Measurements from ENCODE around the gene PRSS8.

The PRSS8 gene

GRCh38 chr16:31088459-31089183 is 46.9 kb downstream of the PRSS8 start, which contains the start of gene PRSS53:
Gene PRSS53 (minus strand): TSS chr16:31088943. CDS start chr16:31088809, 134 bp downstream.
- no peaks in the 10 kb centered on the region for H3K36me3 ChIP-seq (ENCODE audit: low read length)
- no peak within 1 kb of the TSS for H3K4me3 ChIP-seq (ENCODE audit: insufficient read depth, low read length, poor library complexity, severe bottlenecking)
- H3K9me3 ChIP-seq (ENCODE audit: insufficient read depth, low read length): no peaks in the 10 kb centered on the region
- H3K27ac ChIP-seq (ENCODE audit: low read depth, low read length): no peak within 1 kb of the TSS
- H3K79me2 ChIP-seq (ENCODE audit: insufficient read depth, low read length): peaks cover 12% of the 10 kb centered on the region
- H2AFZ ChIP-seq (ENCODE audit: low read depth, low read length, severe bottlenecking): no peak within 1 kb of the TSS
- TF ChIP-seq CTCF (IDR thresholded peaks at IDR 0.05; ENCODE audit: insufficient read depth, low read length, poor library complexity, severe bottlenecking) (no peak), EZH2phosphoT487 (conservative IDR thresholded peaks at IDR 0.05; ENCODE audit: low read length) (no peak)
- peaks cover 2% of the 10 kb centered on the region; the same call in 1 of the 2 replicates for H4K20me1 ChIP-seq (ENCODE audit: low read depth, low read length)
- H3K9me2 ChIP-seq (replicated peaks; ENCODE audit: insufficient read depth, low read length): no peaks in the 10 kb centered on the region
- H3K27me3 ChIP-seq (ENCODE audit: low read length): no peaks in the 10 kb centered on the region
- H3K4me2 ChIP-seq (ENCODE audit: low read depth, low read length, poor library complexity, severe bottlenecking): no peak within 1 kb of the TSS
- no peak within 1 kb of the TSS for H3K9ac ChIP-seq (ENCODE audit: low read length)
- peaks cover 6% of the 10 kb centered on the region; the same call in 1 of the 2 replicates for H3F3A ChIP-seq (ENCODE audit: insufficient read depth)

GRCh38 chr16:31087971-31088370 is 47.6 kb downstream of the PRSS8 start:
- Histone ChIP-seq H3K79me2 (ENCODE audit: insufficient read depth, low read length) (peaks cover 7% of the 10 kb centered on the region), H4K20me1 (ENCODE audit: low read depth, low read length) (peaks cover 2% of the 10 kb centered on the region; the same call in 1 of the 2 replicates), H3K4me2 (ENCODE audit: low read depth, low read length, poor library complexity, severe bottlenecking) (no peak overlapping the region), H3K9ac (ENCODE audit: low read length) (no peak overlapping the region), H3K4me3 (ENCODE audit: insufficient read depth, low read length, poor library complexity, severe bottlenecking) (no peak overlapping the region), H3K9me3 (ENCODE audit: insufficient read depth, low read length) (no peaks in the 10 kb centered on the region), H3K27ac (ENCODE audit: low read depth, low read length) (no peak overlapping the region), H3F3A (ENCODE audit: insufficient read depth) (peaks cover 5% of the 10 kb centered on the region; the same call in 1 of the 2 replicates), H3K36me3 (ENCODE audit: low read length) (no peaks in the 10 kb centered on the region), H2AFZ (ENCODE audit: low read depth, low read length, severe bottlenecking) (no peak overlapping the region), H3K27me3 (ENCODE audit: low read length) (no peaks in the 10 kb centered on the region), H3K9me2 (replicated peaks; ENCODE audit: insufficient read depth, low read length) (no peaks in the 10 kb centered on the region)
- TF ChIP-seq EZH2phosphoT487 (conservative IDR thresholded peaks at IDR 0.05; ENCODE audit: low read length) (no peak), CTCF (IDR thresholded peaks at IDR 0.05; ENCODE audit: insufficient read depth, low read length, poor library complexity, severe bottlenecking) (no peak)

- Histone ChIP-seq H3K27me3 (ENCODE audit: low read length) (no peaks in the 10 kb centered on the region), H3K4me2 (ENCODE audit: low read depth, low read length, poor library complexity, severe bottlenecking) (no peak overlapping the region), H3K36me3 (ENCODE audit: low read length) (no peaks in the 10 kb centered on the region), H3K4me3 (ENCODE audit: insufficient read depth, low read length, poor library complexity, severe bottlenecking) (no peak overlapping the region), H2AFZ (ENCODE audit: low read depth, low read length, severe bottlenecking) (no peak overlapping the region), H3K9me3 (ENCODE audit: insufficient read depth, low read length) (no peaks in the 10 kb centered on the region), H3K27ac (ENCODE audit: low read depth, low read length) (no peak overlapping the region), H3F3A (ENCODE audit: insufficient read depth) (peaks cover under 1% of the 10 kb centered on the region; the same call in 1 of the 2 replicates), H3K9me2 (replicated peaks; ENCODE audit: insufficient read depth, low read length) (no peaks in the 10 kb centered on the region), H3K9ac (ENCODE audit: low read length) (no peak overlapping the region), H3K79me2 (ENCODE audit: insufficient read depth, low read length) (peaks cover 2% of the 10 kb centered on the region), H4K20me1 (ENCODE audit: low read depth, low read length) (no peaks in the 10 kb centered on the region)
- no peak for TF ChIP-seq CTCF (IDR thresholded peaks at IDR 0.05; ENCODE audit: insufficient read depth, low read length, poor library complexity, severe bottlenecking)
- no peak for TF ChIP-seq EZH2phosphoT487 (conservative IDR thresholded peaks at IDR 0.05; ENCODE audit: low read length)
These were observed 48.0 kb downstream of the PRSS8 start for GRCh38 chr16:31087481-31087880.
